GM18870 (cell line): ENCODE measurements around the gene OGFOD1.

ENCODE experiments used
- ATAC-seq: cut with Tn5 transposase; IDR thresholded peaks from one replicate; pipeline ENCODE4 v1.9.1; 2021; ENCODE audit warnings: moderate library complexity; ENCODE audit not compliant: unreplicated experiment

The OGFOD1 gene

DNA sequence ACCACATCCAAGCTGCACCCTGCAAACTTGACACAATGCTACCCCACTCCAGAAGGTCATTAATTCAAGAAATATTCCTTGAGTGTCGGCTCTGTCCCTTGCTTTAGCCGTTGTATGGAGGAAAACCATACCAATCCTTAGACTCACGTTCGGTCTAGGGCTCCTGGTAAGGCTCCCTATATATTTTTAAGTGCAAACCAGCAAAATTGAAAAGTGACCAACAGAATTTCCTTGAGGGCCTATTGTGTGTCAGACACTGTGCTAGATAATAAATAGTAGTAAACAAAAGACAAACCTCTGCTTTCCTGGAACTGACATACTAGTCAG lies 68.9 kb downstream of the OGFOD1 start:
- ATAC-seq: no peak

DNA sequence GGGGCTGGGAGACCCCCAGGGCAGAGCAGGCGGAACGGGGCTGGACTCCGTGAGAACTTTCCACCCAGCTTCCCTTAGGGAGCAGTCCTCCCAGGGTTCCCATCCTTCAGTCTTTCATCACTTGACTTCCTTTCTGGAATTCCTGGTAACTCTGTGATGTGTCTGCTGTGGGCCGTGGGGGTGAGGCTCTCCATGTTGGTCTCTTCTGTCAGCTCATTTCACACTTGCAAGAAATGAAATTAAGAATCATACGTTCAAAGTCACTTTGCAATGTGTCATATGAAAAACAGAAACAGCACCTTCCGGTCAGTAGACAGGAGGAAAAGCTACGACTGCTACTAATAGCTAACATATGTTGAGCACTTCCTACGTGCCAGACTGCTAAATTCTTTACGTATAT lies 73.9 kb downstream of the OGFOD1 start:
- no peak for ATAC-seq
